HG03558 (cell line): ENCODE measurements around the gene CELF3.
"Not testable (repeated sequence)": the region's sequence is repeated elsewhere in the genome, so short reads cannot be mapped to it uniquely, and the experiment has no call there.

Source experiments
- ATAC-seq: cut with Tn5 transposase; IDR thresholded peaks from one replicate; pipeline ENCODE4 v1.9.1; 2021; ENCODE audit warnings: moderate number of reproducible peaks; ENCODE audit not compliant: unreplicated experiment; ENCODE audit errors: extremely low read depth

The CELF3 gene

GRCh38 chr1:151716771-151717631, at the start of gene CELF3:
Gene CELF3 (minus strand): TSS chr1:151716803. CDS start chr1:151716020, 783 bp downstream.
- no peak for ATAC-seq

- no peak for ATAC-seq
These were observed 47.4 kb upstream of the CELF3 start for GRCh38 chr1:151763990-151764389.

GRCh38 chr1:151762941-151763921, 46.6 kb upstream of the CELF3 start, which contains the start of gene MRPL9:
Gene MRPL9 (minus strand): TSS chr1:151763496. CDS start chr1:151763479, 17 bp downstream.
- peak; percentile 77 for ATAC-seq

- ATAC-seq, result no peak
These were observed 44.2 kb upstream of the CELF3 start for GRCh38 chr1:151760597-151761385.

GRCh38 chr1:151759241-151759640, 42.6 kb upstream of the CELF3 start:
- no peak for ATAC-seq

- ATAC-seq, result no peak
These were observed 39.7 kb upstream of the CELF3 start for GRCh38 chr1:151756291-151756690.

- no peak for ATAC-seq
These were observed 24.9 kb upstream of the CELF3 start for GRCh38 chr1:151741516-151741915.

- no peak for ATAC-seq
These were observed 23.2 kb upstream of the CELF3 start for GRCh38 chr1:151739590-151740355.

GRCh38 chr1:151737479-151737878, 20.9 kb upstream of the CELF3 start:
- ATAC-seq, result no peak

GRCh38 chr1:151737026-151737425, 20.4 kb upstream of the CELF3 start:
- ATAC-seq, result no peak

- ATAC-seq, result not testable (repeated sequence)
These were observed 17.4 kb upstream of the CELF3 start for GRCh38 chr1:151733995-151734394.

GRCh38 chr1:151733126-151733525, 16.5 kb upstream of the CELF3 start:
- ATAC-seq, result no peak

GRCh38 chr1:151729966-151730291, 13.3 kb upstream of the CELF3 start:
- ATAC-seq, result no peak

- no peak for ATAC-seq
These were observed 12.8 kb upstream of the CELF3 start for GRCh38 chr1:151729157-151729965.

- no peak for ATAC-seq
These were observed 11.8 kb upstream of the CELF3 start for GRCh38 chr1:151728151-151729054.

- ATAC-seq, result no peak
These were observed 7.2 kb upstream of the CELF3 start for GRCh38 chr1:151723726-151724370.
